ENCODE results near the gene LSM4. TPM values are rescaled to one million over a fixed set of nuclear protein-coding genes. Genes with fewer than 3 reads are reported as not detected.
A peak's percentile ranks its signal among the peaks of the same experiment; 100 is the strongest.
"Not testable (repeated sequence)": the region's sequence is repeated elsewhere in the genome, so short reads cannot be mapped to it uniquely, and the experiment has no call there.

Gene LSM4
- total and polyA plus RNA-seq, 8 donors: 16.5 to 67.9 (median 35.3) TPM

DNA sequence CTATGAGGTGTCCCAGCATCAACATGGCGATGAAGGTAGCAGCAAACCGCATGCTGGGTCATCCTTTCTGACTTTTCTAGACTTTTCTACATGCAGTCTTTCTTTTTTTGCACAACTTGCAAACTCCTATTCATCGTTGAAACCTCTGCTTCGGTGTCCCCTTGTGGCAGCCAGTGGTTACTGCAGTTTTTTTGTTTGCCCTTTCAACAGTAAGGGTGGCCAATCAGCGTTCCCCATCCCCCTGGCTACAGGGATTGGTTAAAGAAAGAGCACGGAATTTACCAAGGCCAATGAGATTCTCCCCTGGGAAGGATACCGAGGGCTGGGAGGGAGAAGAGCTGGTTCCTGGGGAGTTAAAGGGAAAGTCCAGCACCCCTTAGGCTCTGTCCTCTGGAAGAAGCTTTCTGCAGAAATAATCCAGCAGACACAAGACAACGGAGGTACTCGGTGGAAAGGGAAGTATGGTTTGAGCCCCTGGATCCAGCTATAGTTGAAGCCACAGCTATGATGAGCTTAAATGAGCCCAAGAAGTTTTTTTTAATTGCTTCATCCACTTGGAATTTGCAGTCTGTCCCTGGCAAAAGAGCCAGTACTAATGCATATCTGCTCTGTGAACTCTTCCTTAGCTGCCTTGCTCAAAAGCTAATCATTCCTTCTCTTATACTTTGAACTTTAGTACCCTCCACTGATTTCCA is 5.6 kb upstream of the LSM4 start:
- Histone ChIP-seq H3K4me3 (peak overlapping the region in 1 of 4 donors; percentile 31), H3K4me1 (peaks cover 7 to 11% (median 10%) of the 10 kb centered on the region in 3 donors), H3K27me3 (no peaks in the 10 kb centered on the region), H3K36me3 (no peaks in the 10 kb centered on the region), H3K27ac (peak overlapping the region in 3 of 4 donors; percentile 22 to 74 (median 53)), H3K9me3 (no peaks in the 10 kb centered on the region)
- peak; percentile 79 to 94 (median 88) for DNase-seq
- ATAC-seq: peak; percentile 96 to 99 (median 98)
- FAIRE-seq: peak; percentile 98
- intact Hi-C loops (cut with DNase I): loop anchor here in 2 of 3 donors (5.0 kb wide), 1 partner anchor 51 kb away; no protein-coding TSS in a partner anchor
- TF ChIP-seq CTCF (IDR thresholded peaks at IDR 0.05): peak; percentile 86 to 90 (median 88)
- WGBS, 2 donors: 2% methylated on average over 9 of the region's 9 CpGs

GRCh38 chr19:18326772-18327171 is 3.9 kb upstream of the LSM4 start:
- ATAC-seq: no peak
- intact Hi-C loops (cut with DNase I): loop anchor here in 2 of 3 donors (5.0 kb wide), 1 partner anchor 49 kb away; no protein-coding TSS in a partner anchor
- peaks cover 10 to 18% (median 18%) of the 10 kb centered on the region in 3 donors for H3K4me1 ChIP-seq
- no peak overlapping the region for H3K27ac ChIP-seq
- 76 to 87% methylated on average over 5 of the region's 5 CpGs for WGBS, 2 donors
- no peak overlapping the region for H3K4me3 ChIP-seq
- no peaks in the 10 kb centered on the region for H3K36me3 ChIP-seq
- no peaks in the 10 kb centered on the region for H3K9me3 ChIP-seq
- no peak for DNase-seq
- FAIRE-seq: no peak
- no peak for TF ChIP-seq CTCF (IDR thresholded peaks at IDR 0.05)
- H3K27me3 ChIP-seq: no peaks in the 10 kb centered on the region

DNA sequence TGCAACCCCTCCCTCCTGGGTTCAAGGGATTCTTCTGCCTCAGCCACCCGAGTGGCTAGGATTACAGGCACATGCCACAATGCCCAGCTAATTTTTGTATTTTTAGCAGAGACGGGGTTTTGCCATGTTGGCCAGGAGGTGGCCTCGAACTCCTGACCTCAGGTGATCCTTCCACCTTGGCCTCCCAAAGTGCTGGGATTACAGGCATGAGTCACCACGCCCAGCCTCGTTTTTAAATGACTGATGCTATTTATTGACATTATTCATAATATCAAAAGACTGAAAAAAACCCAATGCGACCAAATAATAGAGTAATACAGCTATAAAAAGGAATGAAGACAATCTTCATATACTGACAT is 1.5 kb upstream of the LSM4 start:
- H3K36me3 ChIP-seq; DNase-seq; ATAC-seq; H3K4me3 ChIP-seq; intact Hi-C loops (cut with DNase I); FAIRE-seq; H3K9me3 ChIP-seq; H3K27me3 ChIP-seq: not testable (repeated sequence)
- H3K4me1 ChIP-seq: peaks cover 10 to 41% (median 18%) of the 10 kb centered on the region in 3 donors
- WGBS, 2 donors: 42 to 50% methylated on average over 6 of the region's 6 CpGs
- H3K27ac ChIP-seq: peak overlapping the region; percentile 80 to 93 (median 86)

DNA sequence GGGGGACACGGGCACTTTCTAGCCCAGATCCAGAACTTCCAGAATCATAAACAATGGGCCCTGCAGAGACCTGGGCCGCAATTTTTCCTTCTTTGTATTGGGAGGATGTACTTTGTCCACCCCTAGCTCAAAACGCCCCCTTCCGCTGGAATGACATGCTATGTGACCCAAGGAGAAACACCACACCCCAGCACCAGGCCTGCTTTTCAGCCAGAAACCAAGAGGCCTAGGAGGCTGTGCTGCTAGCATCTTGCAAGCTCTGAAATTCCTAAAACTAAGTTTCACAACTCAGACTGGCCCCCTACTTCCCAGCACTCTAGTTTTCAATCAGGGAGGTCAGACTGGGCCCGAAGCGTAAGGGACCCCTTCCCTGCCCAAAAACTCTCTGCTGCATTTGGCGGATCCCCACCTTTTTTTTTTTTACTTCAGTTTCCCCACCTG is 538 bp downstream of the LSM4 start:
- DNase-seq (no peak), ATAC-seq (peak in 1 of 4 donors; percentile 12), FAIRE-seq (no peak)
- Histone ChIP-seq H3K4me3 (peak overlapping the region; percentile 68 to 80 (median 77)), H3K36me3 (no peaks in the 10 kb centered on the region), H3K27ac (peak overlapping the region; percentile 70 to 93 (median 86)), H3K27me3 (no peaks in the 10 kb centered on the region), H3K4me1 (peaks cover 7 to 43% (median 15%) of the 10 kb centered on the region in 3 donors), H3K9me3 (no peaks in the 10 kb centered on the region)
- TF ChIP-seq CTCF (IDR thresholded peaks at IDR 0.05): no peak
- intact Hi-C loops (cut with DNase I): no loop called here
- WGBS, 2 donors: 1 to 5% methylated on average over 7 of the region's 7 CpGs

DNA sequence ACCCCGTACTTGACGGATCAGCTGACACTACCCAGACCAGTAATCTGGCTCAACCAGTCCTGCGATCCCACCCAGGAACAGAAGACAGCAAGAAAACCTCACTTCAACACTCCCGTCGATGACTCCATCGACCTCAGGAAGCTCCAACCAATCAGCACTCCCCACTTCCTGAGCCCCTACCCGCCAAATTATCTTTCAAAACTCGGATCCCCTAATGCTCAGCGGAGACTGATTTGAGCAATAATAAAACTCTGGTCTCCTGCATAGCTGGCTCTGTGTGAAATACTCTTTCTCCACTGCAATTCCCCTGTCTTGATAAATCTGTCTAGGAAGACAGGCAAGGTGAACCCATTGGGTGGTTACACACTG is 1.2 kb downstream of the LSM4 start:
- Histone ChIP-seq H3K9me3 (no peaks in the 10 kb centered on the region), H3K36me3 (no peaks in the 10 kb centered on the region), H3K27ac (no peak overlapping the region), H3K4me3 (peak overlapping the region in 2 of 4 donors; percentile 77 to 80), H3K27me3 (no peaks in the 10 kb centered on the region), H3K4me1 (peaks cover 7 to 43% (median 15%) of the 10 kb centered on the region in 3 donors)
- no peak for DNase-seq
- ATAC-seq: no peak
- intact Hi-C loops (cut with DNase I): no loop called here
- FAIRE-seq: no peak
- 28 to 32% methylated on average over 9 of the region's 9 CpGs for WGBS, 2 donors
- no peak for TF ChIP-seq CTCF (IDR thresholded peaks at IDR 0.05)

Data from pancreas (tissue), 10 donors.